A673 (cell line): ENCODE measurements around the gene NCKIPSD. TPM values are rescaled to one million over a fixed set of nuclear protein-coding genes. Genes with fewer than 3 reads are reported as not detected.

ENCODE experiments used
- BruUV-seq: library from RNA; stranded (reverse); fragments of 400-500 nt; replicated peaks from 2 replicates; lab custom pipeline; 2021; lab: Mats Ljungman, UMichigan
- CTCF ChIA-PET: fragments of 300-600 bp; sonication (Branson Sonifier 250); formaldehyde crosslinking; loops from one replicate; lab custom pipeline; 2022; ENCODE audit warnings: antibody characterized with exemption; lab: Charles Lee
- POLR2A ChIA-PET: fragments of 300-600 bp; sonication (Branson Sonifier 250); formaldehyde crosslinking; loops from one replicate; lab custom pipeline; 2022; ENCODE audit warnings: antibody characterized with exemption; ENCODE audit not compliant: low non-redundant PET; lab: Charles Lee
- DNase-seq: peaks from one replicate; pipeline ENCODE4 v3.0.0-alpha.2; 2015; ENCODE audit warnings: low spot score
- H3K27ac ChIP-seq: fragments of 200-600 bp; sonication (generic); 2 replicates; pipeline ENCODE4 v1.5.1; 2016; ENCODE audit warnings: mixed run types, low read depth, mild to moderate bottlenecking, mixed read lengths, antibody characterized with exemption, low read length; ENCODE audit not compliant: poor library complexity, severe bottlenecking
- H3K27me3 ChIP-seq: fragments of 200-600 bp; sonication (generic); replicated peaks from 2 replicates; pipeline ENCODE4 v1.6.1; 2017; ENCODE audit warnings: mixed run types, low read depth, mild to moderate bottlenecking, mixed read lengths, antibody characterized with exemption, low read length; ENCODE audit not compliant: insufficient read depth, poor library complexity
- H3K36me3 ChIP-seq: fragments of 200-600 bp; sonication (generic); 2 replicates; pipeline ENCODE4 v1.6.1; 2016; ENCODE audit warnings: mixed run types, mild to moderate bottlenecking, mixed read lengths, antibody characterized with exemption, low read length; ENCODE audit not compliant: insufficient read depth, poor library complexity, severe bottlenecking
- H3K4me1 ChIP-seq: fragments of 200-600 bp; sonication (generic); 2 replicates; pipeline ENCODE4 v1.6.1; 2017; ENCODE audit warnings: mixed run types, mild to moderate bottlenecking, mixed read lengths, antibody characterized with exemption, low read length; ENCODE audit not compliant: insufficient read depth, poor library complexity, severe bottlenecking
- H3K4me3 ChIP-seq: fragments of 200-600 bp; sonication (generic); 2 replicates; pipeline ENCODE4 v1.5.1; 2016; ENCODE audit warnings: low read depth, mixed run types, mild to moderate bottlenecking, mixed read lengths, low read length; ENCODE audit not compliant: poor library complexity, severe bottlenecking
- H3K9me3 ChIP-seq: fragments of 200-600 bp; sonication (generic); 2 replicates; pipeline ENCODE4 v1.6.1; 2016; ENCODE audit warnings: mixed run types, low read depth, mild to moderate bottlenecking, mixed read lengths, antibody characterized with exemption, low read length; ENCODE audit not compliant: poor library complexity, severe bottlenecking
- CTCF ChIP-seq: fragments of 300-800, 200-600 bp; sonication (generic); conservative IDR thresholded peaks from 2 replicates; pipeline ENCODE4 v1.5.1; 2017; ENCODE audit warnings: low read depth, mild to moderate bottlenecking, antibody characterized with exemption, low read length, moderate library complexity, mixed read lengths
- EZH2 ChIP-seq: fragments of 200-600 bp; sonication (generic); IDR thresholded peaks from 2 replicates; pipeline ENCODE4 v1.6.1; 2017; ENCODE audit warnings: borderline replicate concordance, low read depth, mild to moderate bottlenecking, mixed read lengths, antibody characterized with exemption, low read length; ENCODE audit not compliant: poor library complexity, severe bottlenecking
- intact Hi-C: fragments of 100-400 bp; cut with micrococcal nuclease; formaldehyde crosslinking; loops from one replicate; pipeline ENCODE4 v1.10.0; 2022; ENCODE audit not compliant: unreplicated experiment
- total RNA-seq: library from RNA; stranded (reverse); gene quantifications from 2 replicates; pipeline ENCODE4 v1.2.3, GENCODE V29; 2021

The NCKIPSD gene
- total RNA-seq, 1 experiment from 2014 or later: 15.0 TPM

GRCh38 chr3:48648188-48648850 lies 37.4 kb downstream of the NCKIPSD start:
- Histone ChIP-seq H3K4me1 (no peaks in the 10 kb centered on the region), H3K9me3 (no peaks in the 10 kb centered on the region), H3K4me3 (no peak overlapping the region), H3K27ac (no peak overlapping the region), H3K27me3 (no peaks in the 10 kb centered on the region), H3K36me3 (no peaks in the 10 kb centered on the region)
- intact Hi-C loops: no loop called here
- ChIA-PET POLR2A (no interaction called here), CTCF (no interaction called here)
- no TSS peak for BruUV-seq
- no peak for DNase-seq
- no peak for TF ChIP-seq CTCF
- no peak for TF ChIP-seq EZH2

- intact Hi-C loops: no loop called here
- TF ChIP-seq CTCF (no peak), EZH2 (no peak)
- ChIA-PET POLR2A (no interaction called here), CTCF (no interaction called here)
- no peaks in the 10 kb centered on the region for H3K36me3 ChIP-seq
- no peaks in the 10 kb centered on the region for H3K27me3 ChIP-seq
- no TSS peak for BruUV-seq
- no peaks in the 10 kb centered on the region for H3K9me3 ChIP-seq
- no peak for DNase-seq
- no peak overlapping the region for H3K27ac ChIP-seq
- H3K4me1 ChIP-seq: no peaks in the 10 kb centered on the region
- H3K4me3 ChIP-seq: no peak overlapping the region
Observed at GRCh38 chr3:48647714-48648113, 38.0 kb downstream of the NCKIPSD start.

GRCh38 chr3:48644898-48645760 lies 40.6 kb downstream of the NCKIPSD start:
- no peaks in the 10 kb centered on the region for H3K27me3 ChIP-seq
- intact Hi-C loops: no loop called here
- H3K9me3 ChIP-seq: no peaks in the 10 kb centered on the region
- DNase-seq: no peak
- BruUV-seq: no TSS peak
- CTCF ChIA-PET: no interaction called here
- H3K4me1 ChIP-seq: no peaks in the 10 kb centered on the region
- no peak overlapping the region for H3K4me3 ChIP-seq
- TF ChIP-seq CTCF (no peak), EZH2 (no peak)
- POLR2A ChIA-PET: no interaction called here
- H3K36me3 ChIP-seq: no peaks in the 10 kb centered on the region
- H3K27ac ChIP-seq: no peak overlapping the region
